Ishikawa (cell line): Measurements from ENCODE around the gene NOX1.

Experiments used
- CEBPB ChIP-seq: IDR thresholded peaks from 2 replicates; pipeline ENCODE4 v1.6.1; 2012
- CREB1 ChIP-seq: IDR thresholded peaks from 2 replicates; pipeline ENCODE4 v1.6.1; 2012; ENCODE audit warnings: low read depth
- EP300 ChIP-seq: IDR thresholded peaks from 2 replicates; pipeline ENCODE4 v1.6.1; 2012; ENCODE audit warnings: borderline replicate concordance
- RAD21 ChIP-seq: IDR thresholded peaks from 2 replicates; pipeline ENCODE4 v1.6.1; 2012; ENCODE audit warnings: low read depth
- TAF1 ChIP-seq: IDR thresholded peaks from 2 replicates; pipeline ENCODE4 v1.6.1; 2012; ENCODE audit warnings: low read depth, mild to moderate bottlenecking
- TEAD4 ChIP-seq: IDR thresholded peaks from 2 replicates; pipeline ENCODE4 v1.6.1; 2012
- YY1 ChIP-seq: IDR thresholded peaks from 2 replicates; pipeline ENCODE4 v1.6.1; 2012; ENCODE audit warnings: low read depth
- ZBTB7A ChIP-seq: IDR thresholded peaks from 2 replicates; pipeline ENCODE4 v1.6.1; 2012; ENCODE audit warnings: low read depth
- TF ChIP-seq, protein P1 (sequence below): IDR thresholded peaks from 2 replicates; pipeline ENCODE4 v1.6.1; 2012; ENCODE audit warnings: low read depth, mild to moderate bottlenecking
- TF ChIP-seq, protein P2 (sequence below): IDR thresholded peaks from 2 replicates; pipeline ENCODE4 v1.6.1; 2012

DNA sequence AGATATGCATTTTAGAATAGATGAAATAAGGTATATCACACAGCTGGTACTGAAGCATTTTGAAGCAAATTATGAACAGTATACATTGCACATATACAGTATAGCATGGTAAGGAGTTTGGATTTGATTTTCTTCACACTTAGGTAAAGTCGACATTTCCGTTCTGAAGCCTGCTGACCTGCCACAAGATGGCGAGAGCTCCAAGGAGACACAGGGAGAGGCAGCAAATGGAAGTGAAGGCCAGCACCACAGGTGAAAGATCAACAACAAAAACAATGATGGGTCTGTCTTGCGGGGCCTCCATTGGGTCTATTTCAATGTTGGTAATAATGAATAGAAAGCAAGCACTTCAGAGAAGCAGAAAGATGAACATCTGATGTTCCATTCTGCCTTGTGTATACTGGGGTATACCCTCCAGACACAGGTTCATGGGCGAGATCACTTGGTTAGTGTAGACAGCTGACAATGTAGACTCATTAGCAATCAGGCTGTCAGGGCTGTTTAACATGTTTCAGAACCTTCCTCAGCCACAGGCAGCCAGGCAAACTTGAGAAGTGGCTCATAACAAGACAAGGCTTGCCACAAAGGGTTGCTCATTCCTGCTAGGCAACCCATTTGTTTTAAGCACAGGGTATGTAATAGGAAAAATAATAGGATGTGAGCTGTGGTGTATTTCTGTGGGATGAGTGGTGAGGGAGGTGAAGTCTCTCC is 21.4 kb upstream of the NOX1 start:
- TF ChIP-seq TAF1 (no peak), ZBTB7A (no peak), EP300 (no peak), CREB1 (no peak), YY1 (0 out of 2 replicates have a peak, but pooled peaks have one; percentile 20), CEBPB (no peak), RAD21 (peak; percentile 79), TEAD4 (no peak)
- TF ChIP-seq, protein P1, sequence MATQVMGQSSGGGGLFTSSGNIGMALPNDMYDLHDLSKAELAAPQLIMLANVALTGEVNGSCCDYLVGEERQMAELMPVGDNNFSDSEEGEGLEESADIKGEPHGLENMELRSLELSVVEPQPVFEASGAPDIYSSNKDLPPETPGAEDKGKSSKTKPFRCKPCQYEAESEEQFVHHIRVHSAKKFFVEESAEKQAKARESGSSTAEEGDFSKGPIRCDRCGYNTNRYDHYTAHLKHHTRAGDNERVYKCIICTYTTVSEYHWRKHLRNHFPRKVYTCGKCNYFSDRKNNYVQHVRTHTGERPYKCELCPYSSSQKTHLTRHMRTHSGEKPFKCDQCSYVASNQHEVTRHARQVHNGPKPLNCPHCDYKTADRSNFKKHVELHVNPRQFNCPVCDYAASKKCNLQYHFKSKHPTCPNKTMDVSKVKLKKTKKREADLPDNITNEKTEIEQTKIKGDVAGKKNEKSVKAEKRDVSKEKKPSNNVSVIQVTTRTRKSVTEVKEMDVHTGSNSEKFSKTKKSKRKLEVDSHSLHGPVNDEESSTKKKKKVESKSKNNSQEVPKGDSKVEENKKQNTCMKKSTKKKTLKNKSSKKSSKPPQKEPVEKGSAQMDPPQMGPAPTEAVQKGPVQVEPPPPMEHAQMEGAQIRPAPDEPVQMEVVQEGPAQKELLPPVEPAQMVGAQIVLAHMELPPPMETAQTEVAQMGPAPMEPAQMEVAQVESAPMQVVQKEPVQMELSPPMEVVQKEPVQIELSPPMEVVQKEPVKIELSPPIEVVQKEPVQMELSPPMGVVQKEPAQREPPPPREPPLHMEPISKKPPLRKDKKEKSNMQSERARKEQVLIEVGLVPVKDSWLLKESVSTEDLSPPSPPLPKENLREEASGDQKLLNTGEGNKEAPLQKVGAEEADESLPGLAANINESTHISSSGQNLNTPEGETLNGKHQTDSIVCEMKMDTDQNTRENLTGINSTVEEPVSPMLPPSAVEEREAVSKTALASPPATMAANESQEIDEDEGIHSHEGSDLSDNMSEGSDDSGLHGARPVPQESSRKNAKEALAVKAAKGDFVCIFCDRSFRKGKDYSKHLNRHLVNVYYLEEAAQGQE, result no peak
- TF ChIP-seq, protein P2, sequence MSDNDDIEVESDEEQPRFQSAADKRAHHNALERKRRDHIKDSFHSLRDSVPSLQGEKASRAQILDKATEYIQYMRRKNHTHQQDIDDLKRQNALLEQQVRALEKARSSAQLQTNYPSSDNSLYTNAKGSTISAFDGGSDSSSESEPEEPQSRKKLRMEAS, result no peak
